Esophagus mucosa (tissue), 1 donor: ENCODE measurements around the gene IL2RA. TPM values are rescaled to one million over a fixed set of nuclear protein-coding genes. Genes with fewer than 3 reads are reported as not detected.

ENCODE experiments used
- total RNA-seq: library from RNA; stranded (reverse); gene quantifications from one replicate; pipeline ENCODE4 v1.2.4, GENCODE V29; 2023
- donor health status: DM: yes; HTN: yes; CAD: no.

The IL2RA gene
- total RNA-seq, 1 donor from 2014 or later = 1.4 TPM

Other genes with a start within 250 kb of the IL2RA start
- 164 TPM for gene GDI2, start 248.9 kb downstream of the IL2RA start, total RNA-seq
- 5.2 TPM for gene ANKRD16, start 172.5 kb downstream of the IL2RA start, total RNA-seq
- gene FBH1, start 172.1 kb downstream of the IL2RA start, total RNA-seq = 35.3 TPM
- 5.2 TPM for gene IL15RA, start 84.8 kb downstream of the IL2RA start, total RNA-seq
- gene RBM17, start 26.7 kb upstream of the IL2RA start, total RNA-seq = 57.5 TPM
- 48.2 TPM for gene PFKFB3, start 140.6 kb upstream of the IL2RA start, total RNA-seq